Gastroesophageal sphincter (tissue), 3 donors: ENCODE results near the gene LDLRAD3.

Experiments used
- CTCF ChIP-seq, 4 experiments: fragments of 200-600 bp in 2 of 4; fragments of 450-650 bp in 2 of 4; sonication (generic) in 1 of 4; IDR thresholded peaks; one replicate each; pipeline ENCODE4 v1.5.1; 2017 to 2019; ENCODE audit warnings: antibody characterized with exemption in 4 of 4, mild to moderate bottlenecking in 2 of 4, moderate library complexity in 2 of 4
- EP300 ChIP-seq: sonication (generic); formaldehyde crosslinking; IDR thresholded peaks from one replicate; pipeline ENCODE4 v1.6.1; 2017; ENCODE audit warnings: antibody characterized with exemption, mild to moderate bottlenecking
- POLR2A ChIP-seq, 2 donors: fragments of 450-650 bp; IDR thresholded peaks; one replicate each; pipeline ENCODE4 v1.6.1; 2017; ENCODE audit warnings: antibody characterized with exemption in 2 of 2, mild to moderate bottlenecking in 2 of 2, moderate library complexity in 1 of 2

- TF ChIP-seq CTCF (IDR thresholded peaks at IDR 0.05): no peak
- TF ChIP-seq EP300: no peak
- TF ChIP-seq POLR2A (IDR thresholded peaks at IDR 0.05): no peak
Measured at GRCh38 chr11:36012455-36012854, 68.6 kb downstream of the LDLRAD3 start.
